Heart right ventricle (tissue), 16 donors: Measurements from ENCODE around the gene FBXO10. TPM values are rescaled to one million over a fixed set of nuclear protein-coding genes. Genes with fewer than 3 reads are reported as not detected.

ENCODE experiments used
- ATAC-seq, 8 donors: fragments of 200-7000 bp; cut with Tn5 transposase; one replicate each; pipeline ENCODE4 v1.9.1; 2020; ENCODE audit warnings: mild to moderate bottlenecking in 8 of 8, moderate library complexity in 8 of 8, moderate number of reproducible peaks in 1 of 8
- DNase-seq, 2 donors: peaks; one replicate each; pipeline ENCODE4 v3.0.0-alpha.2; 2020
- H3K27ac ChIP-seq, 10 donors: fragments of 200-600 bp; sonication (generic) in 2 of 10; one replicate each; pipeline versions ENCODE4 v1.5.0 to v1.8.0; 2020 to 2022; ENCODE audit warnings: mild to moderate bottlenecking in 3 of 10
- H3K27me3 ChIP-seq, 7 donors: fragments of 200-600 bp; one replicate each; pipeline ENCODE4 v1.8.0; 2021 to 2022; ENCODE audit warnings: mild to moderate bottlenecking in 2 of 7
- H3K36me3 ChIP-seq, 9 donors: fragments of 200-600 bp; sonication (generic) in 1 of 9; one replicate each; pipeline versions ENCODE4 v1.5.0 to v1.8.0; 2020 to 2022; ENCODE audit warnings: mild to moderate bottlenecking in 2 of 9
- H3K4me1 ChIP-seq, 9 donors: fragments of 200-600 bp; sonication (generic) in 1 of 9; one replicate each; pipeline versions ENCODE4 v1.5.0 to v1.8.0; 2020 to 2022; ENCODE audit warnings: mild to moderate bottlenecking in 4 of 9
- H3K4me3 ChIP-seq, 10 donors: fragments of 200-600 bp; sonication (generic) in 2 of 10; one replicate each; pipeline versions ENCODE4 v1.5.0 to v1.8.0; 2020 to 2022; ENCODE audit warnings: mild to moderate bottlenecking in 7 of 10, moderate library complexity in 2 of 10
- H3K9me3 ChIP-seq, 11 donors: fragments of 200-600 bp in 10 of 11; sonication (generic) in 2 of 11; one replicate each; pipeline versions ENCODE4 v1.5.0 to v1.8.0; 2013 to 2022; ENCODE audit warnings: mild to moderate bottlenecking in 2 of 11, control low read depth in 1 of 11, moderate library complexity in 1 of 11
- WGBS, 2 donors: extraction: QIAGEN DNeasy Blood & Tissue Kit; methylation state at CpG; one replicate each; pipeline ENCODE4 v1.1.7; 2013; ENCODE audit warnings: inconsistent platforms in 1 of 2; 5-methylcytosine and 5-hydroxymethylcytosine counted together
- intact Hi-C, 10 donors: fragments of 100-400 bp; cut with DNase I; formaldehyde crosslinking; loops; one replicate each; pipeline versions ENCODE4 v1.11.1 to v1.14.2; 2022
- polyA plus RNA-seq, 2 donors: library from polyadenylated mRNA; stranded (reverse); fragments of 200-250 nt; gene quantifications; one replicate each; pipeline ENCODE4 v1.2.3, GENCODE V29; 2013
- total RNA-seq, 10 donors: library from RNA; stranded (reverse); fragmentation: NEBNext Ultra II Directional in 3 of 10; extraction: Animal tissue kit (Norgen Biotek cat#: 25700) in 3 of 10; gene quantifications; one replicate each; pipeline versions ENCODE4 v1.2.1 to v1.2.4, GENCODE V29; 2021 to 2023
- TF ChIP-seq, protein P1 (sequence below), 9 donors: fragments of 200-600 bp; sonication (generic) in 2 of 9; IDR thresholded peaks; one replicate each; pipeline versions ENCODE4 v1.5.0 to v1.8.0; 2021 to 2022; ENCODE audit warnings: antibody characterized with exemption in 9 of 9, mild to moderate bottlenecking in 5 of 9, moderate library complexity in 1 of 9
- donor health status: Arrhythmogenic right ventricular cardiomyopathy.
- donor health status: ischemic (EF 13 %, LVEDD 7.1; RV severe dilation, severe dysfunction).
- donor health status: healthy with polysubstance abuse.
- donor health status: DM: no; HTN: yes; CAD: no.
- donor health status: DM: no; HTN: no; CAD: no.
- donor health status: ischemic (EF 25% LVEDD 6.9; RV normal size, moderate dysfunction).
- donor health status: ischemic (EF 25% LVEDD 5.7; RV mildly dilated, moderate dysfunction).
- donor health status: healthy.
- donor health status: DM: yes; HTN: yes; CAD: no.
- donor health status: Ischemic cardiomyopathy.
- donor health status: ischemic (EF 35%, LVEDD 5.7; RV mildly dilated, moderate dysfunction).
- donor health status: nonischemic (EF 11% LVEDD 7.7; RV severe dilation, severe dysfunction).
- donor health status: DM: yes; HTN: yes; CAD: no.
- donor health status: PGD.
- donor health status: ischemic (EF 29% LVEDD 5.4; RV normal size, mild dysfunction).
- donor health status: nonischemic (EF 23%, LVEDD 6.1; RV moderate dilation, normal function).

Gene FBXO10
- total and polyA plus RNA-seq, 12 donors = 2.3 to 7.4 (median 5.8) TPM

DNA sequence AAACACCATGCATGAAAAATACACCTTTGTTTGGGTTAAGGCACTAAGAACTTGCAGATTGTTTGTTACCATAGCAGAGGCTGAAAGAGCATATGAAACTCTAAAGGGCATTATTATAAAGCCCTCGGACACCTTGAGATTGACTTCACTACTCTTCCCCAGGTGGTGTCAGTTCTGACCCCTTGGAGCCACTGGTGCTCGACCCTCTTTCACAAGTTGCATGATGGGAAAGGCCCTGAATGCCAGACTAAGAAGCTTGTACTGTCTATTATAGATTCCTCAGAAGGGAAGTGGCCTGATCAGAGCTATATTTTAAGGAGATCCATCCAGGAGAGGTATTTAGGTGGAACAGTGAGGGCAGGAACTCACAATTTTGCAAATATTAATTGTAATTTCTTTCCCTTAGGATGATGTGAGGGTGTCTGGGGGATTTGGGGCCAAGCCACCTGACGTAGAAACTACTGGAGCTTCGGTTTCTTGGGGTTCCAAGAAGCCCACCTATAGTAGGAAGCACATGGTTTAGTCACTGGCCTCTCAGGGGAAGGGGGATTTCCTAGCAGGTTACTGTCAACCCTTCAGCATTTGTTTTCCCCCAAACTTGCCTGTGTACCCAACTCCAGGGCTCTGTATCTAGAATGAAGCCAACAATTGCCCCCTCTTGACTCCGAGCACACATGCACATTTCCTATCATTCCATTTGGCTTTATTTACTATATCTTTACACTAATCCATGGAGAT, 16.2 kb downstream of the FBXO10 start:
- WGBS, 2 donors = 96 to 99% methylated on average over 5 of the region's 5 CpGs
- no peak for ATAC-seq
- no peak for DNase-seq

DNA sequence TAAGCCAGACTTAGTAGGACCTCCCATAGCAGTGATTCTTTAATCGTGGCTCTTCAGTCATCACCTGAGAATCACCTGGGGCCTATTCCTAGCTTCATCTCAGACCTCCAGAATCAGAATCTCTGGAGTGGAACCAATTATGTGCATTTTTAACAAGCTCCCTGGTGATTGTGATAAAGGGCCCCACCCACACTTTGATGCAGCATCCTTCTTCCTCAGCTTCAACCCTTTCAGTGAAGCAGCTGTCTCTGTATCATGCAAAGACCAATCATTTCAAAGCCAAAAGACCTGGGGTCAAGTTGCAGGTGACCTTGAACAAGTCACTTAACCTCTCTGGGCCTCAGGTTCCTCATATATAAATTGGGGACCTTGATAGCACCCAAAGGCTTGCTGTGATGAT, 17.1 kb downstream of the FBXO10 start:
- DNase-seq (no peak), ATAC-seq (no peak)
- 86 to 94% methylated on average over 1 of the region's 1 CpG for WGBS, 2 donors
- intact Hi-C loops = no loop called here
- TF ChIP-seq, protein P1, sequence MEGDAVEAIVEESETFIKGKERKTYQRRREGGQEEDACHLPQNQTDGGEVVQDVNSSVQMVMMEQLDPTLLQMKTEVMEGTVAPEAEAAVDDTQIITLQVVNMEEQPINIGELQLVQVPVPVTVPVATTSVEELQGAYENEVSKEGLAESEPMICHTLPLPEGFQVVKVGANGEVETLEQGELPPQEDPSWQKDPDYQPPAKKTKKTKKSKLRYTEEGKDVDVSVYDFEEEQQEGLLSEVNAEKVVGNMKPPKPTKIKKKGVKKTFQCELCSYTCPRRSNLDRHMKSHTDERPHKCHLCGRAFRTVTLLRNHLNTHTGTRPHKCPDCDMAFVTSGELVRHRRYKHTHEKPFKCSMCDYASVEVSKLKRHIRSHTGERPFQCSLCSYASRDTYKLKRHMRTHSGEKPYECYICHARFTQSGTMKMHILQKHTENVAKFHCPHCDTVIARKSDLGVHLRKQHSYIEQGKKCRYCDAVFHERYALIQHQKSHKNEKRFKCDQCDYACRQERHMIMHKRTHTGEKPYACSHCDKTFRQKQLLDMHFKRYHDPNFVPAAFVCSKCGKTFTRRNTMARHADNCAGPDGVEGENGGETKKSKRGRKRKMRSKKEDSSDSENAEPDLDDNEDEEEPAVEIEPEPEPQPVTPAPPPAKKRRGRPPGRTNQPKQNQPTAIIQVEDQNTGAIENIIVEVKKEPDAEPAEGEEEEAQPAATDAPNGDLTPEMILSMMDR (IDR thresholded peaks at IDR 0.05) = no peak
- Histone ChIP-seq H3K27me3 (no peaks in the 10 kb centered on the region), H3K4me3 (no peak overlapping the region), H3K4me1 (no peaks in the 10 kb centered on the region), H3K27ac (no peak overlapping the region), H3K36me3 (no peaks in the 10 kb centered on the region), H3K9me3 (no peaks in the 10 kb centered on the region)

More for the DNA sequence above, 16.2 kb downstream of the FBXO10 start:
- H3K27ac ChIP-seq = no peak overlapping the region
- no peaks in the 10 kb centered on the region for H3K4me1 ChIP-seq
- H3K9me3 ChIP-seq = peaks cover 0 to 3% (median 0%) of the 10 kb centered on the region in 11 donors
- intact Hi-C loops = no loop called here
- no peaks in the 10 kb centered on the region for H3K27me3 ChIP-seq
- H3K36me3 ChIP-seq = no peaks in the 10 kb centered on the region
- TF ChIP-seq, protein P1 (IDR thresholded peaks at IDR 0.05) = no peak
- no peak overlapping the region for H3K4me3 ChIP-seq

DNA sequence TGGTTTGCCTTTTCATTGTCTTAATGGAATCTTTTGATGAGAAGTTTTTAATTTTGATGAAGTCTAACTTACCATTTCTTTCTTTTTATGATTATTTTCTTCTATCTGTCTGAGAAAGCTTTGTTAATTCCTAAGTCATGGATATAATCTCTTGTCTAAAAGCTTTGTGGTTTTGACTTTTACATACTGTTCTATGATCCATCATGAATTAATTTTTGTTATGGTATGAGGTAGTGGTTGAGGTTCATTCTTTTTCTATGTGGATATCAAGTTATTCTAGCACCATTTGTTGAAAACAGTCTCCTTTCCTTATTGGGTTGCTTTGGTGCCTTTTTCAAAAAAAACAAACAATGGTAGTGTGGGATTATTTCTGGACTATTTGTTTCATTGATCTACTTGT, 20.4 kb downstream of the FBXO10 start:
- no peaks in the 10 kb centered on the region for H3K27me3 ChIP-seq
- no peak overlapping the region for H3K4me3 ChIP-seq
- no peak overlapping the region for H3K27ac ChIP-seq
- no peaks in the 10 kb centered on the region for H3K4me1 ChIP-seq
- DNase-seq (no peak), ATAC-seq (no peak)
- intact Hi-C loops = no loop called here
- TF ChIP-seq, protein P1 (IDR thresholded peaks at IDR 0.05) = no peak
- no peaks in the 10 kb centered on the region for H3K36me3 ChIP-seq
- no peaks in the 10 kb centered on the region for H3K9me3 ChIP-seq

DNA sequence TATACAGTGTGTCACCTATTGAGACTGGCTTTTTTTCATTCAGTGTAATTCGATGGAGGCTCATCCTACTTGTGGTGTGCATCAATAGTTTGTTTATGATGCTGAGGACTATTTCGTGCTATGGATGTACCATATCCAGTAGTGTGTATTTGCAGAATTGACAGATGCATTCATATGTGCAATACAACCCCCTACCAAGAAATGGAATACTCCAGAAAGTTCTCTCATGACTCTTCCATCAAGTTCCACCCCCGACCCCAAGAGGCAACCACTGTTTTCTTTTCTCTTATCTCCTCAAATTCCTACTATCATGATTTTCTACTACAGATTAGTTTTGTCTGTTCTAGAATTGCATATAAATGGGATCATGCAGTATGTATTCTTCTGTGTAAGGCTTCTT, 21.9 kb downstream of the FBXO10 start:
- H3K4me3 ChIP-seq = no peak overlapping the region
- ATAC-seq = no peak
- 94 to 96% methylated on average over 3 of the region's 3 CpGs for WGBS, 2 donors
- no peaks in the 10 kb centered on the region for H3K27me3 ChIP-seq
- intact Hi-C loops = no loop called here
- TF ChIP-seq, protein P1 (IDR thresholded peaks at IDR 0.05) = no peak
- H3K27ac ChIP-seq = no peak overlapping the region
- no peaks in the 10 kb centered on the region for H3K4me1 ChIP-seq
- H3K36me3 ChIP-seq = no peaks in the 10 kb centered on the region
- DNase-seq = no peak
- H3K9me3 ChIP-seq = no peaks in the 10 kb centered on the region
